GM18517 (cell line): ENCODE measurements around the gene DNAAF9.

Source experiments
- ATAC-seq: cut with Tn5 transposase; IDR thresholded peaks from one replicate; pipeline ENCODE4 v1.9.1; 2021; ENCODE audit warnings: mild to moderate bottlenecking, moderate library complexity; ENCODE audit not compliant: unreplicated experiment

Gene DNAAF9

GRCh38 chr20:3378138-3378537, 29.3 kb downstream of the DNAAF9 start:
- no peak for ATAC-seq

DNA sequence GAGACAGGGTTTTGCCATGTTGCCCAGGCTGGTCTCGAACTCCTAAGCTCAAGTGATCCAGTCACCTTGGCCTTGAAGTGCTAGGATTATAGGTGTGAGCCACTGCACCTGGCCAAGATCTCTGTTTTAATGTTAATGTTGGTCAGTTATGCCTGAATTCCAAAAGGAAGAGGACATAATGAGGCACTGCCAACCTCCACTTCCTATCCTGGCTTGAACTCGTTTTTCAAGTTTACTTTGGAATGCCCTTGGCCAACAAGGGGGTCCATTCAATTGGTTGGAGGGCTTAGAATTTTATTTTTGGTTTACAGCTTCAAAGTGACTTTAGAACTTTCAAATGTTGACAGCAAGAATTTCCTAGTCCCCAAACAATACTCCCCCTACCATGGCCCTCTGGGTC, 29.8 kb downstream of the DNAAF9 start:
- no peak for ATAC-seq

- ATAC-seq, result no peak
These were observed 33.2 kb downstream of the DNAAF9 start for GRCh38 chr20:3374296-3374695.

DNA sequence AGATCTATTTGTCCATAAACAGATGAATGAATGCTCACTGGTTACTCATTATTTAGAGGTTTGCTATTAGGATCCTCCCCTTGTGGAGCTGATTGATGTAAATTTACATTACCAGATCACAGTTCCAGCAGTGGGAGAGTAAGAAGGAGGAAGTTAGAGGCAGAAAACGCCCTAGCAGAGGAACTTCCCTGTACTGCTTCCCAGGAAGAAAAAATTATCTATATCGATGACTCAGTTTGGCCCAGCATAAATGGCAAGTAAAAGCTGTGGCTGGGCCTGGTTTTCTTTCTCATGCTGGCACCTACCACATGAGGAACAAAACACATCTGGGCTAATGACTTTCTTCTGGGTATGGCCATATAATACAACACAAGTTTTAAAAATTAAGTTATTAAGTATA, 35.7 kb downstream of the DNAAF9 start:
- ATAC-seq, result no peak

DNA sequence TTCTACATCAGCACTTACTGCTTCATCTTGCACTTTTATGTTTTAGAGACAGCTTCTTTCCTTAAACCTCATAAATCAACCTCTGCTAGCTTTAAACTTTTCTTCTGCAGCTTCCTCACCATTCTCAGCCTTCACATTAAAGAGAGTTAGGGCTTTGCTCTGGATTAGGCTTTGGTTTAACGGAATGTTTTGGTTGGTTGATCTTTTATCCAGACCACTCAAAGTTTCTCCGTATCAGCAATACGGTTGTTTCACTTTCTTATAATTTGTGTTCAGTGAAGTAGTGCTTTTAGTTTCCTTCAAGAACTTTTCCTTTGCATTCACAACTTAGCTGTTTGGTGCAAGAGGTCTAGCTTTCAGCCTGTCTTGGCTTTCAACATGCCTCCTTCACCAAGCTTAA, 40.4 kb downstream of the DNAAF9 start:
- no peak for ATAC-seq

GRCh38 chr20:3364323-3365013, 43.0 kb downstream of the DNAAF9 start:
- ATAC-seq, result no peak

- no peak for ATAC-seq
These were observed 46.7 kb downstream of the DNAAF9 start for GRCh38 chr20:3360752-3361151.

DNA sequence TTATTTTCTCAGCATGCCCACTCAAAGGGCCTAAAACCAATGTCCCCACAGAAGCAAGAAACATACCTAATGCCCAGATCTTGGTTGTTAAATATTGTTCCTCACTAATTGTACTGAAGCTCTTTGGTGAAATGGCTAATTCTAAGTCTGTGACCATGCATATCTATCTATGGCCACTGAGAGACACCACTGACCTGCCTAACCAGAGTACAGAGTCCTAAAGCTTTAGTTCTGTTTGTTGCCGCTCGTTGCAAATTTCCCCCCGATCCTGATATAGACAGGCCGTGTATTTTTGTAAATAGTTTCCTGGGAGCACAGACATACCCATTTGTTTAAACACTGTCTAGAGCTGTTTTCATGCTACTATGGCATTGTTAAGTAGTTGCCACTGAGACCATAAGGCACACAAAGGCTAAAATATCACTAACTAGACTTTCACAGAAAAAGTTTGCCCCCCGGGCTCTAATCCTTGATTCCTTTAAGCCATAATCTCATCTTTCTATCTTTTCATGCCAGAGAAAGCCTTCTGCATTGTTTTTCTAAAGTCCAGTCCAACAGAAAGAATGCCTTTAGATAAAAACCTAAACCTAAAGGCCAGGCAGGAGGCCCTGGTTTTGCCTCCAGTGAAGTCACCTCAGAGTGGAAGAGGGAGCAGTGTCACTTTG, 48.7 kb downstream of the DNAAF9 start:
- ATAC-seq, result no peak
